GM12878 (cell line): ENCODE measurements around the gene FAM228A. TPM values are rescaled to one million over a fixed set of nuclear protein-coding genes. Genes with fewer than 3 reads are reported as not detected.

Experiments used
- ATAC-seq: fragments of 200-7000 bp; cut with Tn5 transposase; 3 replicates; pipeline ENCODE4 v1.9.1; 2020; ENCODE audit warnings: mild to moderate bottlenecking, moderate library complexity
- BruUV-seq: library from RNA; stranded (reverse); fragments of 400-500 nt; replicated peaks from 2 replicates; lab custom pipeline; 2021; lab: Mats Ljungman, UMichigan
- CTCF ChIA-PET: fragments of 300-600 bp; sonication (Branson Sonifier 250); formaldehyde crosslinking; extraction: SDS; loops from one replicate; lab custom pipeline; 2021; ENCODE audit warnings: inconsistent platforms; lab: Yijun Ruan, JAX
- POLR2A ChIA-PET: fragments of 350-600 bp; formaldehyde crosslinking; extraction: SDS; loops from one replicate; lab custom pipeline; 2021; ENCODE audit warnings: inconsistent platforms; lab: Charles Lee
- RAD21 ChIA-PET: fragments of 300-600 bp; sonication (Branson Sonifier 250); formaldehyde crosslinking; loops from one replicate; lab custom pipeline; 2023; ENCODE audit warnings: antibody characterized with exemption; ENCODE audit not compliant: unreplicated experiment; lab: Charles Lee
- SMC1A ChIA-PET: fragments of 300-600 bp; sonication (Branson Sonifier 250); formaldehyde crosslinking; loops from one replicate; lab custom pipeline; 2023; ENCODE audit not compliant: unreplicated experiment, uncharacterized antibody; lab: Charles Lee
- DNase-seq: peaks from one replicate; pipeline ENCODE4 v3.0.0-alpha.2; 2011; ENCODE audit warnings: low read depth, low spot score
- FAIRE-seq: peaks from 3 replicates; lab custom pipeline; 2011; peaks lifted over from hg19 to GRCh38; lab: Jason Lieb, UNC
- H2AFZ ChIP-seq: 2 replicates; pipeline ENCODE4 v1.6.0; 2011; ENCODE audit warnings: low read depth, low read length, control low read depth; ENCODE audit not compliant: control insufficient read depth
- H3K27ac ChIP-seq: 2 replicates; pipeline ENCODE4 v1.5.1; 2011; ENCODE audit warnings: control low read depth; ENCODE audit not compliant: control insufficient read depth, insufficient read depth
- H3K27me3 ChIP-seq, 2 experiments: replicated peaks in 1 of 2; 2 replicates each; pipeline versions ENCODE4 v1.6.0 to v1.6.1; 2011; ENCODE audit warnings: low read length in 1 of 2; ENCODE audit not compliant: control insufficient read depth in 2 of 2, insufficient read depth in 2 of 2
- H3K36me3 ChIP-seq, 2 experiments: 2 replicates each; pipeline ENCODE4 v1.5.1; 2011; ENCODE audit warnings: low read length in 1 of 2; ENCODE audit not compliant: control insufficient read depth in 2 of 2, insufficient read depth in 2 of 2
- H3K4me1 ChIP-seq: 2 replicates; pipeline ENCODE4 v1.6.1; 2011; ENCODE audit warnings: mild to moderate bottlenecking, low read length, moderate library complexity, mixed read lengths; ENCODE audit not compliant: control insufficient read depth, insufficient read depth
- H3K4me2 ChIP-seq: 2 replicates; pipeline ENCODE4 v1.6.0; 2011; ENCODE audit warnings: control low read depth; ENCODE audit not compliant: control insufficient read depth, insufficient read depth
- H3K4me3 ChIP-seq: fragments of 200-600 bp; sonication (generic); 2 replicates; pipeline ENCODE4 v1.5.1; 2016
- H3K79me2 ChIP-seq: 2 replicates; pipeline ENCODE4 v1.6.0; 2011; ENCODE audit warnings: low read length; ENCODE audit not compliant: control insufficient read depth, insufficient read depth
- H3K9ac ChIP-seq: 2 replicates; pipeline ENCODE4 v1.8.0; 2011; ENCODE audit warnings: low read length, control low read depth, mixed read lengths; ENCODE audit not compliant: control insufficient read depth, insufficient read depth
- H3K9me3 ChIP-seq: replicated peaks from 3 replicates; pipeline ENCODE4 v1.5.1; 2011; ENCODE audit warnings: mild to moderate bottlenecking, low read length; ENCODE audit not compliant: control insufficient read depth, insufficient read depth
- H4K20me1 ChIP-seq: 2 replicates; pipeline ENCODE4 v1.6.0; 2011; ENCODE audit not compliant: control insufficient read depth, insufficient read depth
- CEBPB ChIP-seq, 2 experiments: fragments of 150-350 bp in 1 of 2; IDR thresholded peaks; 2 replicates each; pipeline ENCODE4 v1.6.1; 2012 to 2014; ENCODE audit warnings: low read depth in 2 of 2, low read length in 2 of 2, borderline replicate concordance in 1 of 2, inconsistent platforms in 1 of 2
- CHD1 ChIP-seq: IDR thresholded peaks from 2 replicates; pipeline ENCODE4 v1.6.1; 2012; ENCODE audit warnings: low read depth, low read length, improper control_type of control experiment
- EP300 ChIP-seq, 2 experiments: fragments of 150-350 bp in 1 of 2; IDR thresholded peaks; 2 replicates each; pipeline ENCODE4 v1.6.1; 2011 to 2012; ENCODE audit warnings: low read depth in 2 of 2, low read length in 2 of 2, borderline replicate concordance in 1 of 2, improper control_type of control experiment in 1 of 2, inconsistent platforms in 1 of 2; ENCODE audit not compliant: control insufficient read depth in 1 of 2
- KLF5 ChIP-seq: fragments of 450-650 bp; IDR thresholded peaks from 2 replicates; pipeline ENCODE4 v1.6.1; 2014; ENCODE audit warnings: mild to moderate bottlenecking; ENCODE audit not compliant: partially characterized antibody
- NFYB ChIP-seq: IDR thresholded peaks from 2 replicates; pipeline ENCODE4 v1.6.1; 2011; ENCODE audit warnings: low read depth, mild to moderate bottlenecking, low read length, improper control_type of control experiment, moderate library complexity; ENCODE audit not compliant: insufficient read depth
- NRF1 ChIP-seq: conservative IDR thresholded peaks from 2 replicates; pipeline ENCODE4 v1.6.1; 2011; ENCODE audit warnings: mild to moderate bottlenecking, low read depth, low read length, improper control_type of control experiment
- RAD51 ChIP-seq: fragments of 450-650 bp; IDR thresholded peaks from 2 replicates; pipeline ENCODE4 v1.6.1; 2016; ENCODE audit warnings: moderate library complexity, mild to moderate bottlenecking, inconsistent platforms
- RB1 ChIP-seq: fragments of 450-650 bp; formaldehyde crosslinking; IDR thresholded peaks from 2 replicates; pipeline ENCODE4 v1.6.1; 2017; ENCODE audit warnings: mild to moderate bottlenecking, borderline replicate concordance
- SRF ChIP-seq, 2 experiments: IDR thresholded peaks; 2 replicates each; pipeline ENCODE4 v1.6.1; 2011; ENCODE audit warnings: low read depth in 2 of 2, low read length in 2 of 2, mild to moderate bottlenecking in 1 of 2, moderate library complexity in 1 of 2
- ZNF384 ChIP-seq: IDR thresholded peaks from 2 replicates; pipeline ENCODE4 v1.6.1; 2012; ENCODE audit warnings: low read depth, mild to moderate bottlenecking, low read length, improper control_type of control experiment, borderline replicate concordance
- in situ Hi-C: fragments of 300-500 bp; cut with MboI; formaldehyde crosslinking; loops from 9 replicates; pipeline ENCODE4 v1.14.3; 2018; ENCODE audit warnings: mixed read lengths
- intact Hi-C: fragments of 100-400 bp; cut with micrococcal nuclease; formaldehyde crosslinking; loops from one replicate; pipeline ENCODE4 v1.14.2; 2022; ENCODE audit not compliant: unreplicated experiment
- polyA plus RNA-seq, 11 experiments: library from polyadenylated mRNA; depleted of rRNA in 4 of 11; unstranded in 6 of 11; stranded (reverse) in 5 of 11; fragments of >200 nt; fragmentation: Nextera tagmentation in 4 of 11; fragmentation: Illumina TruSeq in 1 of 11; extraction: Ambion mirVana in 4 of 11; extraction: Trizol in 1 of 11; gene quantifications; 1 replicate in 1 of 11; 2 replicates in 10 of 11; pipeline versions ENCODE4 v1.2.1 to v1.2.3, GENCODE V29; 2011 to 2016; ENCODE audit warnings: inconsistent platforms in 2 of 11, missing spikeins in 2 of 11, low read depth in 1 of 11
- total RNA-seq, 4 experiments: library from RNA; depleted of rRNA in 3 of 4; stranded (reverse); fragments of >200 nt in 3 of 4; fragmentation: Illumina TruSeq in 1 of 4; extraction: Trizol in 1 of 4; gene quantifications; 2 replicates each; pipeline versions ENCODE4 v1.2.1 to v1.2.3, GENCODE V29; 2013 to 2021
- TF ChIP-seq, protein P1 (sequence below): fragments of 450-650 bp; IDR thresholded peaks from 2 replicates; pipeline ENCODE4 v1.6.1; 2017; ENCODE audit warnings: low read depth, mild to moderate bottlenecking, moderate library complexity
- TF ChIP-seq, protein P2 (sequence below): IDR thresholded peaks from 2 replicates; pipeline ENCODE4 v1.6.1; 2012; ENCODE audit warnings: mild to moderate bottlenecking, low read depth, low read length
- TF ChIP-seq, protein P3 (sequence below): IDR thresholded peaks from 2 replicates; pipeline ENCODE4 v1.6.1; 2011; ENCODE audit warnings: borderline replicate concordance, low read depth, mild to moderate bottlenecking, moderate library complexity, low read length; ENCODE audit not compliant: insufficient read depth, poor library complexity, severe bottlenecking
- TF ChIP-seq, protein P4 (sequence below): IDR thresholded peaks from 2 replicates; pipeline ENCODE4 v1.6.1; 2011; ENCODE audit warnings: mild to moderate bottlenecking, low read depth, low read length, moderate library complexity; ENCODE audit not compliant: insufficient replicate concordance

FAM228A gene
- total and polyA plus RNA-seq, 10 of the 15 experiments (the other 5 are each of a cell fraction or from before 2014, with no cell fraction given), result 0.06 TPM; not detected in 9

DNA sequence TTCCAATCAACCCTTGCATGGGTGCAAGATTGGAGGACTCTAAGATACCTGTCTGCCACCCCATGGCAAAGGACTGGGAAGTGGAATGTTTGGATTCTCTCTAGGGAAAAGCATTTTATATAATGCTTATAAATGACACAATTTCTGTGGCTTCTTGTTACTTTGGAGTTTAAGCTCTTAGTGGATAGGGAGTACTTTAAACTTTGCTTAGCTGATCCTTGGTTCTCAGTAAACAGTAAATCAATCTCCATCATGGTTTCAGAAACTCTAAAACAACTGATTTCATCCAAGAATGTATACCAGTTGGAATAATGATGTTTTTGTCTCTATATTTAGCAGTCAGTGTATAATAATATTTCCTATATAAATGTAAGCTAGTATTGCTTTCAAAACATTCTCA, 14.1 kb upstream of the FAM228A start:
- H3K4me3 ChIP-seq, result no peak overlapping the region
- H3K4me1 ChIP-seq, result 0 out of 2 replicates have a peak, but pooled peaks cover 4% of the 10 kb centered on the region
- CTCF ChIA-PET, result interaction anchor here (0.6 to 3.7 kb wide), 3 partner anchors 10 to 16 kb away, joined by 3 to 15 read pairs (median 5); no protein-coding TSS in a partner anchor
- RAD21 ChIA-PET, result interaction anchor here (0.6 kb wide), 1 partner anchor 170 kb away, joined by 3 read pairs; no protein-coding TSS in a partner anchor
- H3K9ac ChIP-seq, result no peak overlapping the region
- no peaks in the 10 kb centered on the region for H3K79me2 ChIP-seq
- no peak for FAIRE-seq
- no peak overlapping the region for H2AFZ ChIP-seq
- intact Hi-C loops, result no loop called here
- in situ Hi-C loops, result no loop called here
- no peaks in the 10 kb centered on the region for H3K9me3 ChIP-seq
- H3K36me3 ChIP-seq, result no peaks in the 10 kb centered on the region
- no peak for DNase-seq
- H3K4me2 ChIP-seq, result no peak overlapping the region
- POLR2A ChIA-PET, result no interaction called here
- no peak for ATAC-seq
- no peaks in the 10 kb centered on the region for H4K20me1 ChIP-seq
- BruUV-seq, result no TSS peak
- H3K27me3 ChIP-seq, result no peaks in the 10 kb centered on the region
- H3K27ac ChIP-seq, result no peak overlapping the region
- SMC1A ChIA-PET, result interaction anchor here (0.7 to 1.9 kb wide), 3 partner anchors 37 to 76 kb away, joined by 4 to 7 read pairs (median 4); partner anchors contain the start of genes FAM228B and TP53I3
- TF ChIP-seq EP300 (IDR thresholded peaks at IDR 0.05; ENCODE audit: borderline replicate concordance in 1 of 2, control insufficient read depth in 1 of 2, low read depth in 2 of 2, low read length in 2 of 2), result no peak
- TF ChIP-seq, protein P1, sequence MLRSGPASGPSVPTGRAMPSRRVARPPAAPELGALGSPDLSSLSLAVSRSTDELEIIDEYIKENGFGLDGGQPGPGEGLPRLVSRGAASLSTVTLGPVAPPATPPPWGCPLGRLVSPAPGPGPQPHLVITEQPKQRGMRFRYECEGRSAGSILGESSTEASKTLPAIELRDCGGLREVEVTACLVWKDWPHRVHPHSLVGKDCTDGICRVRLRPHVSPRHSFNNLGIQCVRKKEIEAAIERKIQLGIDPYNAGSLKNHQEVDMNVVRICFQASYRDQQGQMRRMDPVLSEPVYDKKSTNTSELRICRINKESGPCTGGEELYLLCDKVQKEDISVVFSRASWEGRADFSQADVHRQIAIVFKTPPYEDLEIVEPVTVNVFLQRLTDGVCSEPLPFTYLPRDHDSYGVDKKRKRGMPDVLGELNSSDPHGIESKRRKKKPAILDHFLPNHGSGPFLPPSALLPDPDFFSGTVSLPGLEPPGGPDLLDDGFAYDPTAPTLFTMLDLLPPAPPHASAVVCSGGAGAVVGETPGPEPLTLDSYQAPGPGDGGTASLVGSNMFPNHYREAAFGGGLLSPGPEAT, result no peak
- no peak for TF ChIP-seq SRF (IDR thresholded peaks at IDR 0.05; ENCODE audit: low read depth in 2 of 2, low read length in 2 of 2)
- no peak for TF ChIP-seq CHD1
- TF ChIP-seq, protein P2, sequence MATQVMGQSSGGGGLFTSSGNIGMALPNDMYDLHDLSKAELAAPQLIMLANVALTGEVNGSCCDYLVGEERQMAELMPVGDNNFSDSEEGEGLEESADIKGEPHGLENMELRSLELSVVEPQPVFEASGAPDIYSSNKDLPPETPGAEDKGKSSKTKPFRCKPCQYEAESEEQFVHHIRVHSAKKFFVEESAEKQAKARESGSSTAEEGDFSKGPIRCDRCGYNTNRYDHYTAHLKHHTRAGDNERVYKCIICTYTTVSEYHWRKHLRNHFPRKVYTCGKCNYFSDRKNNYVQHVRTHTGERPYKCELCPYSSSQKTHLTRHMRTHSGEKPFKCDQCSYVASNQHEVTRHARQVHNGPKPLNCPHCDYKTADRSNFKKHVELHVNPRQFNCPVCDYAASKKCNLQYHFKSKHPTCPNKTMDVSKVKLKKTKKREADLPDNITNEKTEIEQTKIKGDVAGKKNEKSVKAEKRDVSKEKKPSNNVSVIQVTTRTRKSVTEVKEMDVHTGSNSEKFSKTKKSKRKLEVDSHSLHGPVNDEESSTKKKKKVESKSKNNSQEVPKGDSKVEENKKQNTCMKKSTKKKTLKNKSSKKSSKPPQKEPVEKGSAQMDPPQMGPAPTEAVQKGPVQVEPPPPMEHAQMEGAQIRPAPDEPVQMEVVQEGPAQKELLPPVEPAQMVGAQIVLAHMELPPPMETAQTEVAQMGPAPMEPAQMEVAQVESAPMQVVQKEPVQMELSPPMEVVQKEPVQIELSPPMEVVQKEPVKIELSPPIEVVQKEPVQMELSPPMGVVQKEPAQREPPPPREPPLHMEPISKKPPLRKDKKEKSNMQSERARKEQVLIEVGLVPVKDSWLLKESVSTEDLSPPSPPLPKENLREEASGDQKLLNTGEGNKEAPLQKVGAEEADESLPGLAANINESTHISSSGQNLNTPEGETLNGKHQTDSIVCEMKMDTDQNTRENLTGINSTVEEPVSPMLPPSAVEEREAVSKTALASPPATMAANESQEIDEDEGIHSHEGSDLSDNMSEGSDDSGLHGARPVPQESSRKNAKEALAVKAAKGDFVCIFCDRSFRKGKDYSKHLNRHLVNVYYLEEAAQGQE, result no peak
- TF ChIP-seq NRF1, result no peak
- TF ChIP-seq, protein P3, sequence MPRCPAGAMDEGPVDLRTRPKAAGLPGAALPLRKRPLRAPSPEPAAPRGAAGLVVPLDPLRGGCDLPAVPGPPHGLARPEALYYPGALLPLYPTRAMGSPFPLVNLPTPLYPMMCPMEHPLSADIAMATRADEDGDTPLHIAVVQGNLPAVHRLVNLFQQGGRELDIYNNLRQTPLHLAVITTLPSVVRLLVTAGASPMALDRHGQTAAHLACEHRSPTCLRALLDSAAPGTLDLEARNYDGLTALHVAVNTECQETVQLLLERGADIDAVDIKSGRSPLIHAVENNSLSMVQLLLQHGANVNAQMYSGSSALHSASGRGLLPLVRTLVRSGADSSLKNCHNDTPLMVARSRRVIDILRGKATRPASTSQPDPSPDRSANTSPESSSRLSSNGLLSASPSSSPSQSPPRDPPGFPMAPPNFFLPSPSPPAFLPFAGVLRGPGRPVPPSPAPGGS, result no peak
- no peak for TF ChIP-seq NFYB
- TF ChIP-seq, protein P4, sequence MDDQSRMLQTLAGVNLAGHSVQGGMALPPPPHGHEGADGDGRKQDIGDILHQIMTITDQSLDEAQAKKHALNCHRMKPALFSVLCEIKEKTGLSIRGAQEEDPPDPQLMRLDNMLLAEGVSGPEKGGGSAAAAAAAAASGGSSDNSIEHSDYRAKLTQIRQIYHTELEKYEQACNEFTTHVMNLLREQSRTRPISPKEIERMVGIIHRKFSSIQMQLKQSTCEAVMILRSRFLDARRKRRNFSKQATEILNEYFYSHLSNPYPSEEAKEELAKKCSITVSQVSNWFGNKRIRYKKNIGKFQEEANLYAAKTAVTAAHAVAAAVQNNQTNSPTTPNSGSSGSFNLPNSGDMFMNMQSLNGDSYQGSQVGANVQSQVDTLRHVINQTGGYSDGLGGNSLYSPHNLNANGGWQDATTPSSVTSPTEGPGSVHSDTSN, result no peak
- no peak for TF ChIP-seq ZNF384
- TF ChIP-seq CEBPB (IDR thresholded peaks at IDR 0.05; ENCODE audit: borderline replicate concordance in 1 of 2, low read depth in 2 of 2, low read length in 2 of 2), result no peak
- TF ChIP-seq RB1, result no peak
- TF ChIP-seq RAD51, result no peak
- no peak for TF ChIP-seq KLF5
